B cell (primary cell): ENCODE results near the gene NELFE. TPM values are rescaled to one million over a fixed set of nuclear protein-coding genes. Genes with fewer than 3 reads are reported as not detected.
"Not testable (repeated sequence)": the region's sequence is repeated elsewhere in the genome, so short reads cannot be mapped to it uniquely, and the experiment has no call there.

Source experiments
- ATAC-seq: fragments of 200-7000 bp; cut with Tn5 transposase; one replicate; pipeline ENCODE4 v1.10.0; 2021; ENCODE audit warnings: low read depth, mild to moderate bottlenecking, moderate number of reproducible peaks, moderate library complexity
- CTCF ChIA-PET: fragments of 350-600 bp; sonication (Branson Sonifier 250); formaldehyde crosslinking; loops from one replicate; lab custom pipeline; 2021; ENCODE audit warnings: antibody characterized with exemption, inconsistent platforms; lab: Charles Lee
- POLR2A ChIA-PET: fragments of 350-600 bp; sonication (Branson Sonifier 250); formaldehyde crosslinking; loops from one replicate; lab custom pipeline; 2021; ENCODE audit warnings: antibody characterized with exemption; lab: Charles Lee
- DNase-seq: peaks from one replicate; pipeline ENCODE4 v3.0.0; 2013
- H2AFZ ChIP-seq: 2 replicates; pipeline ENCODE4 v1.6.1; 2012; ENCODE audit warnings: mild to moderate bottlenecking, low read depth, low read length; ENCODE audit not compliant: insufficient read depth, poor library complexity, severe bottlenecking
- H3K27ac ChIP-seq, 2 donors: 1 replicate in 1 of 2; 2 replicates in 1 of 2; pipeline ENCODE4 v1.5.1; 2012 to 2013; ENCODE audit warnings: low read length in 2 of 2, mild to moderate bottlenecking in 2 of 2, moderate library complexity in 1 of 2
- H3K27me3 ChIP-seq, 4 experiments: fragments of 200-600 bp in 1 of 4; sonication (generic) in 1 of 4; replicated peaks in 1 of 4; 1 replicate in 2 of 4; 2 replicates in 2 of 4; pipeline versions ENCODE4 v1.6.1 to v1.7.0; 2013 to 2016; ENCODE audit warnings: low read length in 3 of 4, mild to moderate bottlenecking in 2 of 4, mixed read lengths in 1 of 4, moderate library complexity in 1 of 4; ENCODE audit not compliant: insufficient read depth in 4 of 4, control insufficient read depth in 3 of 4; ENCODE audit errors: control extremely low read depth in 1 of 4
- H3K36me3 ChIP-seq, 2 experiments: replicated peaks in 1 of 2; 1 replicate in 1 of 2; 2 replicates in 1 of 2; pipeline versions ENCODE4 v1.6.1 to v1.7.1; 2013; ENCODE audit warnings: low read length in 1 of 2; ENCODE audit not compliant: insufficient read depth in 2 of 2, control insufficient read depth in 1 of 2; ENCODE audit errors: control extremely low read depth in 1 of 2, extremely low read depth in 1 of 2
- H3K4me1 ChIP-seq, 2 donors: fragments of 200-600 bp in 1 of 2; sonication (generic) in 1 of 2; 1 replicate in 1 of 2; 2 replicates in 1 of 2; pipeline versions ENCODE4 v1.5.1 to v1.6.1; 2013 to 2017; ENCODE audit warnings: low read length in 2 of 2; ENCODE audit not compliant: control insufficient read depth in 2 of 2, insufficient read depth in 2 of 2
- H3K4me2 ChIP-seq: replicated peaks from 2 replicates; pipeline ENCODE3; 2012; ENCODE audit warnings: mild to moderate bottlenecking, low read depth, low read length; ENCODE audit not compliant: poor library complexity, severe bottlenecking
- H3K4me3 ChIP-seq, 5 experiments: fragments of 200-600 bp in 1 of 5; sonication (generic) in 1 of 5; 1 replicate in 3 of 5; 2 replicates in 2 of 5; pipeline versions ENCODE4 v1.5.1 to v1.7.0; 2011 to 2016; ENCODE audit warnings: low read length in 4 of 5, mild to moderate bottlenecking in 4 of 5, low read depth in 2 of 5, control low read depth in 1 of 5, moderate library complexity in 1 of 5; ENCODE audit not compliant: insufficient read depth in 1 of 5; ENCODE audit errors: control extremely low read depth in 1 of 5, extremely low read depth in 1 of 5
- H3K79me2 ChIP-seq: fragments of 200-600 bp; sonication (generic); one replicate; pipeline ENCODE4 v1.6.0; 2016; ENCODE audit warnings: low read length; ENCODE audit not compliant: control insufficient read depth, insufficient read depth
- H3K9ac ChIP-seq: fragments of 200-600 bp; sonication (generic); 2 replicates; pipeline ENCODE4 v1.6.1; 2017; ENCODE audit warnings: mild to moderate bottlenecking, low read length, moderate library complexity
- H3K9me3 ChIP-seq, 3 donors: one replicate each; pipeline versions ENCODE4 v1.6.1 to v1.7.1; 2013; ENCODE audit warnings: low read length in 2 of 3; ENCODE audit not compliant: control insufficient read depth in 2 of 3, insufficient read depth in 1 of 3; ENCODE audit errors: control extremely low read depth in 1 of 3
- H4K20me1 ChIP-seq: 2 replicates; pipeline ENCODE4 v1.6.0; 2012; ENCODE audit warnings: mild to moderate bottlenecking, low read length; ENCODE audit not compliant: insufficient read depth, control insufficient read depth, poor library complexity, severe bottlenecking
- H3K27ac Mint-ChIP-seq: one replicate; pipeline ENCODE4 v1.8.0; 2021; ENCODE audit warnings: mixed read lengths
- H3K27me3 Mint-ChIP-seq: one replicate; pipeline ENCODE4 v1.8.0; 2021; ENCODE audit warnings: mixed read lengths
- H3K4me1 Mint-ChIP-seq: one replicate; pipeline ENCODE4 v1.8.0; 2021; ENCODE audit warnings: mixed read lengths
- H3K4me3 Mint-ChIP-seq: one replicate; pipeline ENCODE4 v1.8.0; 2021; ENCODE audit warnings: mixed read lengths
- H3K9me3 Mint-ChIP-seq: one replicate; pipeline ENCODE4 v1.8.0; 2022; ENCODE audit warnings: mixed read lengths; ENCODE audit not compliant: insufficient read depth
- EZH2 ChIP-seq: IDR thresholded peaks from 2 replicates; pipeline ENCODE4 v1.6.1; 2012; ENCODE audit warnings: borderline replicate concordance, low read depth, mild to moderate bottlenecking, moderate library complexity, low read length; ENCODE audit not compliant: insufficient read depth, poor library complexity, severe bottlenecking
- WGBS: methylation state at CpG from one replicate; pipeline ENCODE4 v1.1.5; 2013; ENCODE audit warnings: missing lambda C conversion rate; ENCODE audit not compliant: insufficient coverage; 5-methylcytosine and 5-hydroxymethylcytosine counted together
- intact Hi-C: fragments of 100-400 bp; cut with micrococcal nuclease; formaldehyde crosslinking; loops from one replicate; pipeline ENCODE4 v1.10.0; 2022
- polyA plus RNA-seq: library from polyadenylated mRNA; depleted of rRNA; stranded (reverse); fragments of >200 nt; gene quantifications from 2 replicates; pipeline ENCODE4 v1.2.3, GENCODE V29; 2012
- total RNA-seq, 2 donors: library from RNA; stranded (reverse); fragments of 120-200 nt in 1 of 2; gene quantifications; 1 replicate in 1 of 2; 2 replicates in 1 of 2; pipeline versions ENCODE4 v1.2.3 to v1.2.4, GENCODE V29; 2013 to 2022
- TF ChIP-seq, protein P1 (sequence below): fragments of 200-600 bp; IDR thresholded peaks from one replicate; pipeline ENCODE4 v1.8.0; 2022; ENCODE audit warnings: antibody characterized with exemption, mild to moderate bottlenecking

Gene NELFE
- total and polyA plus RNA-seq, 2 donors (not counting 1 experiment from before 2014, with no cell fraction given): 39.0 to 53.7 TPM

DNA sequence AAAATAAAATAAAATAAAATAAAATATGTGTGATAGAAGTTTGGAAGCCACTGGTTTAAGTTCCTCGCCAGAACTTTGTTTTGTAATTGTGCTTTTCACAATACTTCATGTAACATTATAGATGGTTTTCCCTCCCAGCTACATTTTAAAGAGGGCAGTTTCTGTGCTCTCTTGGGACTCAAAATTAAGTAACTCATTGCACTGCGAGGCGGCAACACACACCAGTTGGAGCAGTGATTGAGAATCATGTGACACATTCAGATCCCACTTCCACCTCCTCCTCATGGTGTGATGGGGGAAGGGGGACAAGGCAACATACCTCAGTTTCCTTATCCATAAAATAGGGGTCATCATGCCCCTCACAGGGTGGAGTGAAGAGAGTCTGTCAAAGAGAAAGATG is 23.8 kb downstream of the NELFE start:
- H2AFZ ChIP-seq: no peak overlapping the region
- no peaks in the 10 kb centered on the region for H3K36me3 ChIP-seq
- H3K9ac ChIP-seq: no peak overlapping the region
- Mint-ChIP-seq H3K4me1 (no peaks in the 10 kb centered on the region), H3K27ac (no peak overlapping the region), H3K9me3 (no peaks in the 10 kb centered on the region), H3K4me3 (no peak overlapping the region), H3K27me3 (peaks cover 4% of the 10 kb centered on the region)
- CTCF ChIA-PET: no interaction called here
- no CpG with 5 or more reads among the region's 3 CpGs for WGBS
- no peaks in the 10 kb centered on the region for H3K4me1 ChIP-seq
- no peaks in the 10 kb centered on the region for H3K9me3 ChIP-seq
- ATAC-seq (no peak), DNase-seq (no peak)
- TF ChIP-seq, protein P1, sequence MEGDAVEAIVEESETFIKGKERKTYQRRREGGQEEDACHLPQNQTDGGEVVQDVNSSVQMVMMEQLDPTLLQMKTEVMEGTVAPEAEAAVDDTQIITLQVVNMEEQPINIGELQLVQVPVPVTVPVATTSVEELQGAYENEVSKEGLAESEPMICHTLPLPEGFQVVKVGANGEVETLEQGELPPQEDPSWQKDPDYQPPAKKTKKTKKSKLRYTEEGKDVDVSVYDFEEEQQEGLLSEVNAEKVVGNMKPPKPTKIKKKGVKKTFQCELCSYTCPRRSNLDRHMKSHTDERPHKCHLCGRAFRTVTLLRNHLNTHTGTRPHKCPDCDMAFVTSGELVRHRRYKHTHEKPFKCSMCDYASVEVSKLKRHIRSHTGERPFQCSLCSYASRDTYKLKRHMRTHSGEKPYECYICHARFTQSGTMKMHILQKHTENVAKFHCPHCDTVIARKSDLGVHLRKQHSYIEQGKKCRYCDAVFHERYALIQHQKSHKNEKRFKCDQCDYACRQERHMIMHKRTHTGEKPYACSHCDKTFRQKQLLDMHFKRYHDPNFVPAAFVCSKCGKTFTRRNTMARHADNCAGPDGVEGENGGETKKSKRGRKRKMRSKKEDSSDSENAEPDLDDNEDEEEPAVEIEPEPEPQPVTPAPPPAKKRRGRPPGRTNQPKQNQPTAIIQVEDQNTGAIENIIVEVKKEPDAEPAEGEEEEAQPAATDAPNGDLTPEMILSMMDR: no peak
- TF ChIP-seq EZH2: no peak
- no peak overlapping the region for H3K4me3 ChIP-seq
- no peaks in the 10 kb centered on the region for H3K27me3 ChIP-seq
- no peak overlapping the region for H3K4me2 ChIP-seq
- H3K27ac ChIP-seq: no peak overlapping the region
- intact Hi-C loops: no loop called here
- H3K79me2 ChIP-seq: no peaks in the 10 kb centered on the region
- POLR2A ChIA-PET: no interaction called here
- no peaks in the 10 kb centered on the region for H4K20me1 ChIP-seq

DNA sequence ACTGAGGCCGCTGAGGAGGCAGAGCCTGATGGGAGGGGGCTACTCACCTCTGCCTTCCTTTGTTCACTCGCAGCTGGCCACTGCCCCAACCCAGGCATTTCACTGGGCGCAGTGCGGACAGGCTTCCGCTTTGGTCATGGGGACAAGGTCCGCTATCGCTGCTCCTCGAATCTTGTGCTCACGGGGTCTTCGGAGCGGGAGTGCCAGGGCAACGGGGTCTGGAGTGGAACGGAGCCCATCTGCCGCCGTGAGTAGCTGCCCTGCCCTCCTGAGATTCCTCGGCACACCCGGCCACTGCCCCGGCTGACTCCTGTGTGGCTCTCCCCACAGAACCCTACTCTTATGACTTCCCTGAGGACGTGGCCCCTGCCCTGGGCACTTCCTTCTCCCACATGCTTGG is 25.2 kb downstream of the NELFE start:
- 92% methylated on average over 18 of the region's 19 CpGs for WGBS
- intact Hi-C loops: no loop called here
- H3K27ac ChIP-seq: no peak overlapping the region
- TF ChIP-seq, protein P1: no peak
- TF ChIP-seq EZH2: no peak
- no peak overlapping the region for H3K27ac Mint-ChIP-seq
- H3K36me3 ChIP-seq: no peaks in the 10 kb centered on the region
- DNase-seq: no peak
- no peaks in the 10 kb centered on the region for H3K9me3 Mint-ChIP-seq
- CTCF ChIA-PET: no interaction called here
- H3K9ac ChIP-seq: no peak overlapping the region
- no peak overlapping the region for H3K4me3 Mint-ChIP-seq
- H3K4me2 ChIP-seq: no peak overlapping the region
- H2AFZ ChIP-seq: no peak overlapping the region
- H3K4me1 ChIP-seq: no peaks in the 10 kb centered on the region
- no peaks in the 10 kb centered on the region for H3K4me1 Mint-ChIP-seq
- H3K27me3 Mint-ChIP-seq: peaks cover 4% of the 10 kb centered on the region
- POLR2A ChIA-PET: no interaction called here
- peaks cover 0 to 3% (median 0%) of the 10 kb centered on the region in 3 donors for H3K9me3 ChIP-seq
- no peak for ATAC-seq
- H4K20me1 ChIP-seq: no peaks in the 10 kb centered on the region
- peaks cover 0 to 3% (median 0%) of the 10 kb centered on the region in 4 experiments for H3K27me3 ChIP-seq
- H3K79me2 ChIP-seq: no peaks in the 10 kb centered on the region
- H3K4me3 ChIP-seq: no peak overlapping the region

GRCh38 chr6:31932137-31932536 is 26.6 kb downstream of the NELFE start:
- H3K9me3 ChIP-seq, ATAC-seq, H3K4me3 ChIP-seq, POLR2A ChIA-PET, H3K27me3 Mint-ChIP-seq, H3K4me2 ChIP-seq, H3K4me1 ChIP-seq, H3K9me3 Mint-ChIP-seq, H3K36me3 ChIP-seq, CTCF ChIA-PET, H4K20me1 ChIP-seq, intact Hi-C loops, H3K27ac ChIP-seq, DNase-seq, H2AFZ ChIP-seq, H3K27me3 ChIP-seq, H3K9ac ChIP-seq, H3K79me2 ChIP-seq, H3K27ac Mint-ChIP-seq, H3K4me3 Mint-ChIP-seq, H3K4me1 Mint-ChIP-seq: not testable (repeated sequence)
- WGBS: 100% methylated on average over 6 of the region's 32 CpGs
